ENCODE results near the gene SMIM36.
"Not testable (repeated sequence)": the region's sequence is repeated elsewhere in the genome, so short reads cannot be mapped to it uniquely, and the experiment has no call there.

The SMIM36 gene

GRCh38 chr17:55435408-55435807 lies 75.8 kb downstream of the SMIM36 start:
- no peak for DNase-seq (ENCODE audit: low read depth in 2 of 2)

- DNase-seq (ENCODE audit: low read depth in 2 of 2): no peak
Measured at GRCh38 chr17:55434721-55435120, 76.5 kb downstream of the SMIM36 start.

- no peak for DNase-seq (ENCODE audit: low read depth in 2 of 2)
Measured at GRCh38 chr17:55433629-55434422, 77.4 kb downstream of the SMIM36 start.

- DNase-seq (ENCODE audit: low read depth in 2 of 2): no peak
Measured at GRCh38 chr17:55433029-55433628, 78.1 kb downstream of the SMIM36 start.

- DNase-seq (ENCODE audit: low read depth in 2 of 2): no peak
Measured at GRCh38 chr17:55432358-55433028, 78.8 kb downstream of the SMIM36 start.

GRCh38 chr17:55431914-55432313 lies 79.3 kb downstream of the SMIM36 start:
- not testable (repeated sequence) for DNase-seq (ENCODE audit: low read depth in 2 of 2)

- no peak for DNase-seq (ENCODE audit: low read depth in 2 of 2)
Measured at GRCh38 chr17:55430541-55431288, 80.5 kb downstream of the SMIM36 start.

- DNase-seq (ENCODE audit: low read depth in 2 of 2): no peak
Measured at GRCh38 chr17:55427587-55427882, 83.7 kb downstream of the SMIM36 start.

GRCh38 chr17:55426851-55427586 lies 84.2 kb downstream of the SMIM36 start:
- DNase-seq (ENCODE audit: low read depth in 2 of 2): no peak

GRCh38 chr17:55424893-55425540 lies 86.2 kb downstream of the SMIM36 start:
- DNase-seq (ENCODE audit: low read depth in 2 of 2): no peak

GRCh38 chr17:55423535-55423934 lies 87.7 kb downstream of the SMIM36 start:
- DNase-seq (ENCODE audit: low read depth in 2 of 2): no peak

- DNase-seq (ENCODE audit: low read depth in 2 of 2): not testable (repeated sequence)
Measured at GRCh38 chr17:55422828-55423164, 88.5 kb downstream of the SMIM36 start.

GRCh38 chr17:55421179-55421934 lies 89.9 kb downstream of the SMIM36 start, which contains the start of gene MMD:
TSS of gene MMD (minus strand) at chr17:55421835. CDS start at chr17:55421695, 140 bp downstream.
- no peak for DNase-seq (ENCODE audit: low read depth in 2 of 2)

- peak; percentile 2 to 4 for DNase-seq (ENCODE audit: low read depth in 2 of 2)
Measured at GRCh38 chr17:55420776-55421178, 90.5 kb downstream of the SMIM36 start.

GRCh38 chr17:55420067-55420775 lies 91.0 kb downstream of the SMIM36 start:
- no peak for DNase-seq (ENCODE audit: low read depth in 2 of 2)

GRCh38 chr17:55418369-55419268 lies 92.6 kb downstream of the SMIM36 start:
- DNase-seq (ENCODE audit: low read depth in 2 of 2): no peak

GRCh38 chr17:55417411-55418268 lies 93.6 kb downstream of the SMIM36 start:
- DNase-seq (ENCODE audit: low read depth in 2 of 2): no peak
